Endothelial cell of umbilical vein (primary cell): ENCODE measurements around the gene CACNA1C. TPM values are rescaled to one million over a fixed set of nuclear protein-coding genes. Genes with fewer than 3 reads are reported as not detected.

ENCODE experiments used
- BruUV-seq: library from RNA; stranded (reverse); fragments of 400-500 nt; replicated peaks from 2 replicates; lab custom pipeline; 2021; lab: Mats Ljungman, UMichigan
- CTCF ChIA-PET: fragments of 300-600, 350-600 bp; sonication (Branson Sonifier 250); formaldehyde crosslinking; loops from one replicate; lab custom pipeline; 2021; ENCODE audit warnings: antibody characterized with exemption, inconsistent platforms; lab: Charles Lee
- POLR2A ChIA-PET: fragments of 300-600, 350-600 bp; sonication (Branson Sonifier 250); formaldehyde crosslinking; loops from one replicate; lab custom pipeline; 2021; ENCODE audit warnings: antibody characterized with exemption, inconsistent platforms; lab: Charles Lee
- DNase-seq: peaks from one replicate; pipeline ENCODE4 v3.0.0-alpha.2; 2011; ENCODE audit warnings: low read depth, low spot score
- FAIRE-seq: peaks from 2 replicates; lab custom pipeline; 2011; peaks lifted over from hg19 to GRCh38; lab: Jason Lieb, UNC
- H2AFZ ChIP-seq: 2 replicates; pipeline ENCODE4 v1.6.0; 2012; ENCODE audit warnings: low read depth, low read length, control low read depth, inconsistent platforms
- H3K27ac ChIP-seq: 2 replicates; pipeline ENCODE4 v1.5.1; 2011; ENCODE audit warnings: low read depth, mild to moderate bottlenecking, control low read depth, low read length, moderate library complexity; ENCODE audit not compliant: insufficient read depth
- H3K27me3 ChIP-seq, 2 experiments: 2 replicates each; pipeline versions ENCODE4 v1.6.0 to v1.6.1; 2011; ENCODE audit warnings: low read length in 2 of 2, mixed read lengths in 1 of 2; ENCODE audit not compliant: control insufficient read depth in 2 of 2, insufficient read depth in 2 of 2
- H3K36me3 ChIP-seq, 2 experiments: 2 replicates in 1 of 2; 3 replicates in 1 of 2; pipeline ENCODE4 v1.5.1; 2011; ENCODE audit warnings: low read length in 2 of 2, mild to moderate bottlenecking in 1 of 2, moderate library complexity in 1 of 2; ENCODE audit not compliant: control insufficient read depth in 2 of 2, insufficient read depth in 2 of 2; ENCODE audit errors: extremely low read depth in 1 of 2
- H3K4me1 ChIP-seq: 3 replicates; pipeline ENCODE4 v1.5.1; 2011; ENCODE audit warnings: mild to moderate bottlenecking, low read length; ENCODE audit not compliant: control insufficient read depth, insufficient read depth; ENCODE audit errors: extremely low read depth
- H3K4me2 ChIP-seq: 2 replicates; pipeline ENCODE4 v1.6.1; 2011; ENCODE audit warnings: low read length, control low read depth, mixed read lengths; ENCODE audit not compliant: insufficient read depth
- H3K4me3 ChIP-seq, 3 experiments: fragments of 200-600 bp in 1 of 3; sonication (generic), shearing (Covaris generic) in 1 of 3; replicated peaks in 1 of 3; 2 replicates each; pipeline ENCODE4 v1.5.1; 2011 to 2016; ENCODE audit warnings: control low read depth in 3 of 3, low read length in 3 of 3, mild to moderate bottlenecking in 2 of 3, inconsistent platforms in 1 of 3, low read depth in 1 of 3, moderate library complexity in 1 of 3; ENCODE audit not compliant: insufficient read depth in 1 of 3
- H3K79me2 ChIP-seq: 2 replicates; pipeline ENCODE4 v1.6.0; 2012; ENCODE audit warnings: low read length, inconsistent platforms; ENCODE audit not compliant: control insufficient read depth, insufficient read depth
- H3K9ac ChIP-seq: replicated peaks from 2 replicates; pipeline ENCODE3; 2011; ENCODE audit warnings: low read length, control low read depth; ENCODE audit not compliant: insufficient read depth; ENCODE audit errors: extremely low read depth
- H3K9me1 ChIP-seq: replicated peaks from 3 replicates; pipeline ENCODE4 v1.6.0; 2011; ENCODE audit warnings: mild to moderate bottlenecking, low read length; ENCODE audit not compliant: control insufficient read depth, insufficient read depth; ENCODE audit errors: extremely low read depth
- H3K9me3 ChIP-seq: replicated peaks from 2 replicates; pipeline ENCODE4 v1.5.1; 2012; ENCODE audit warnings: low read length, inconsistent platforms; ENCODE audit not compliant: control insufficient read depth, insufficient read depth
- H4K20me1 ChIP-seq: replicated peaks from 2 replicates; pipeline ENCODE3; 2011; ENCODE audit warnings: mild to moderate bottlenecking, low read length; ENCODE audit not compliant: control insufficient read depth, insufficient read depth; ENCODE audit errors: extremely low read depth
- CTCF ChIP-seq, 2 donors: IDR thresholded peaks; 1 replicate in 1 of 2; 2 replicates in 1 of 2; pipeline ENCODE4 v1.5.1; 2011; ENCODE audit warnings: low read length in 2 of 2, mild to moderate bottlenecking in 2 of 2, moderate library complexity in 2 of 2, control low read depth in 1 of 2, inconsistent platforms in 1 of 2, low read depth in 1 of 2; ENCODE audit not compliant: insufficient read depth in 1 of 2; ENCODE audit errors: extremely low read depth in 1 of 2
- EZH2 ChIP-seq: IDR thresholded peaks from 2 replicates; pipeline ENCODE4 v1.6.1; 2012; ENCODE audit warnings: borderline replicate concordance, low read depth, mild to moderate bottlenecking, moderate library complexity, low read length, inconsistent platforms; ENCODE audit not compliant: severe bottlenecking
- FOS ChIP-seq: IDR thresholded peaks from 2 replicates; pipeline ENCODE4 v1.6.1; 2011; ENCODE audit warnings: mild to moderate bottlenecking, low read length, moderate library complexity, borderline replicate concordance; ENCODE audit not compliant: insufficient read depth
- GATA2 ChIP-seq: IDR thresholded peaks from 2 replicates; pipeline ENCODE4 v1.7.0; 2011; ENCODE audit warnings: low read depth, mild to moderate bottlenecking, moderate library complexity, mixed read lengths, low read length; ENCODE audit not compliant: insufficient read length, insufficient read depth
- JUN ChIP-seq: IDR thresholded peaks from 2 replicates; pipeline ENCODE4 v1.6.1; 2011; ENCODE audit warnings: borderline replicate concordance, low read depth; ENCODE audit not compliant: insufficient read length, insufficient read depth
- MAX ChIP-seq: IDR thresholded peaks from 2 replicates; pipeline ENCODE4 v1.6.1; 2011; ENCODE audit not compliant: insufficient read depth, insufficient read length
- MYC ChIP-seq: IDR thresholded peaks from one replicate; pipeline ENCODE4 v1.6.1; 2011; ENCODE audit warnings: mild to moderate bottlenecking, low read depth, low read length
- POLR2A ChIP-seq: IDR thresholded peaks from 2 replicates; pipeline ENCODE4 v1.6.1; 2012; ENCODE audit warnings: low read depth, mild to moderate bottlenecking, control low read depth, low read length
- POLR2AphosphoS5 ChIP-seq: IDR thresholded peaks from 2 replicates; pipeline ENCODE4 v1.6.1; 2012; ENCODE audit warnings: low read depth, mild to moderate bottlenecking, control low read depth, low read length, moderate library complexity; ENCODE audit not compliant: insufficient read depth
- dilution Hi-C: fragments of 300-500 bp; cut with MboI; formaldehyde crosslinking; loops from one replicate; pipeline ENCODE4 v1.15.0; 2019; ENCODE audit warnings: low sequenced_read_pairs; ENCODE audit not compliant: extremely low pct_ligation_motif_present
- intact Hi-C: fragments of 100-400 bp; cut with micrococcal nuclease; formaldehyde crosslinking; loops from one replicate; pipeline ENCODE4 v1.10.0; 2022
- polyA plus RNA-seq, 4 experiments: library from polyadenylated mRNA; depleted of rRNA in 3 of 4; stranded (reverse) in 3 of 4; unstranded in 1 of 4; fragments of >200 nt; gene quantifications; 2 replicates each; pipeline versions ENCODE4 v1.2.1 to v1.2.3, GENCODE V29; 2011 to 2012; ENCODE audit warnings: missing spikeins in 1 of 4
- total RNA-seq: library from RNA; stranded (reverse); gene quantifications from 2 replicates; pipeline ENCODE4 v1.2.3, GENCODE V29; 2021

CACNA1C gene
- total and polyA plus RNA-seq, 2 donors (not counting 3 experiments of a cell fraction or from before 2014, with no cell fraction given), result not detected

- Histone ChIP-seq H3K36me3 (no peaks in the 10 kb centered on the region), H3K9ac (no peak overlapping the region), H3K9me1 (no peaks in the 10 kb centered on the region), H3K79me2 (no peaks in the 10 kb centered on the region), H3K4me1 (peaks cover 17% of the 10 kb centered on the region), H4K20me1 (no peaks in the 10 kb centered on the region), H3K9me3 (no peaks in the 10 kb centered on the region), H2AFZ (no peak overlapping the region), H3K27me3 (no peaks in the 10 kb centered on the region), H3K4me2 (no peak overlapping the region), H3K27ac (no peak overlapping the region), H3K4me3 (no peak overlapping the region)
- ChIA-PET CTCF (interaction anchor here (1.6 kb wide), 1 partner anchor 55 kb away, joined by 5 read pairs; no protein-coding TSS in a partner anchor), POLR2A (no interaction called here)
- dilution Hi-C loops, result no loop called here
- TF ChIP-seq GATA2 (no peak), MAX (no peak), CTCF (IDR thresholded peaks at IDR 0.05; ENCODE audit: extremely low read depth in 1 of 2, insufficient read depth in 1 of 2, low read depth in 1 of 2, low read length in 2 of 2) (no peak), EZH2 (no peak), FOS (no peak), JUN (no peak), POLR2A (no peak), MYC (no peak), POLR2AphosphoS5 (no peak)
- intact Hi-C loops, result no loop called here
- no peak for FAIRE-seq
- no peak for DNase-seq
- no TSS peak for BruUV-seq
Observed at GRCh38 chr12:2637371-2637770, 584.6 kb downstream of the CACNA1C start.
